ENCODE measurements around the gene ENHO. TPM values are rescaled to one million over a fixed set of nuclear protein-coding genes. Genes with fewer than 3 reads are reported as not detected.

ENHO gene
- total RNA-seq, 1 donor from 2014 or later: 0.59 TPM

- ATAC-seq (no peak), DNase-seq (no peak)
- Histone ChIP-seq H3K27me3 (ENCODE audit: low read depth) (no peaks in the 10 kb centered on the region), H3K9me3 (no peaks in the 10 kb centered on the region), H3K36me3 (no peaks in the 10 kb centered on the region), H3K27ac (no peak overlapping the region), H3K4me1 (peaks cover 4% of the 10 kb centered on the region), H3K4me3 (no peak overlapping the region)
- intact Hi-C loops (cut with DNase I): no loop called here
- TF ChIP-seq, protein P1, sequence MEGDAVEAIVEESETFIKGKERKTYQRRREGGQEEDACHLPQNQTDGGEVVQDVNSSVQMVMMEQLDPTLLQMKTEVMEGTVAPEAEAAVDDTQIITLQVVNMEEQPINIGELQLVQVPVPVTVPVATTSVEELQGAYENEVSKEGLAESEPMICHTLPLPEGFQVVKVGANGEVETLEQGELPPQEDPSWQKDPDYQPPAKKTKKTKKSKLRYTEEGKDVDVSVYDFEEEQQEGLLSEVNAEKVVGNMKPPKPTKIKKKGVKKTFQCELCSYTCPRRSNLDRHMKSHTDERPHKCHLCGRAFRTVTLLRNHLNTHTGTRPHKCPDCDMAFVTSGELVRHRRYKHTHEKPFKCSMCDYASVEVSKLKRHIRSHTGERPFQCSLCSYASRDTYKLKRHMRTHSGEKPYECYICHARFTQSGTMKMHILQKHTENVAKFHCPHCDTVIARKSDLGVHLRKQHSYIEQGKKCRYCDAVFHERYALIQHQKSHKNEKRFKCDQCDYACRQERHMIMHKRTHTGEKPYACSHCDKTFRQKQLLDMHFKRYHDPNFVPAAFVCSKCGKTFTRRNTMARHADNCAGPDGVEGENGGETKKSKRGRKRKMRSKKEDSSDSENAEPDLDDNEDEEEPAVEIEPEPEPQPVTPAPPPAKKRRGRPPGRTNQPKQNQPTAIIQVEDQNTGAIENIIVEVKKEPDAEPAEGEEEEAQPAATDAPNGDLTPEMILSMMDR (IDR thresholded peaks at IDR 0.05): no peak
These were observed 4.6 kb downstream of the ENHO start for GRCh38 chr9:34518110-34518616.

GRCh38 chr9:34517185-34517584 lies 5.6 kb downstream of the ENHO start:
- no peak for DNase-seq
- H3K36me3 ChIP-seq: no peaks in the 10 kb centered on the region
- H3K9me3 ChIP-seq: no peaks in the 10 kb centered on the region
- no peak for ATAC-seq
- H3K4me3 ChIP-seq: no peak overlapping the region
- TF ChIP-seq, protein P1 (IDR thresholded peaks at IDR 0.05): no peak
- intact Hi-C loops (cut with DNase I): no loop called here
- no peaks in the 10 kb centered on the region for H3K27me3 ChIP-seq (ENCODE audit: low read depth)
- no peak overlapping the region for H3K27ac ChIP-seq
- H3K4me1 ChIP-seq: no peaks in the 10 kb centered on the region

GRCh38 chr9:34515959-34516358 lies 6.8 kb downstream of the ENHO start:
- H3K36me3 ChIP-seq: no peaks in the 10 kb centered on the region
- H3K4me3 ChIP-seq: no peak overlapping the region
- no peak for DNase-seq
- H3K27me3 ChIP-seq (ENCODE audit: low read depth): no peaks in the 10 kb centered on the region
- H3K27ac ChIP-seq: no peak overlapping the region
- TF ChIP-seq, protein P1 (IDR thresholded peaks at IDR 0.05): no peak
- no peak for ATAC-seq
- intact Hi-C loops (cut with DNase I): no loop called here
- H3K4me1 ChIP-seq: no peaks in the 10 kb centered on the region
- no peaks in the 10 kb centered on the region for H3K9me3 ChIP-seq

DNA sequence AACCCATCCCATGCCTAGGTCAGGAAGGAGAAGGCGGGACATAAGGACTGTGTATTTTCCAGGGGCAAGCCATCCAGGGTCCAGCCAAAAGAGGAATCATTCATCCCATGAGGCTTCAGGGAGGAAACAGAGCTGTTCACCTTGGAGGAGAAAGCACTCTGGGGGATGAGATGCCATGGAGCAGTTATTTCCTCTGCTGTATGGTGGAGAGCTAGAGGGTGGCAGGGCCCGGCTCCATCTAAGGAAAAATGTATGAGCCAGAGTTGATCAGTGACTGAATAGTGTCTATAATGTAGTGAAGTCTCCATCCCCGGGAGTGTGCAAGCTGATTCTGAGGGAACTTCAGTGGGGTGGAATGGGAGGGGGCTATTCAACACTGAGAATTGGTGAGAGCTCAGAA lies 8.0 kb downstream of the ENHO start:
- no peak for DNase-seq
- Histone ChIP-seq H3K4me1 (no peaks in the 10 kb centered on the region), H3K27me3 (ENCODE audit: low read depth) (no peaks in the 10 kb centered on the region), H3K4me3 (no peak overlapping the region), H3K36me3 (no peaks in the 10 kb centered on the region), H3K27ac (no peak overlapping the region), H3K9me3 (no peaks in the 10 kb centered on the region)
- ATAC-seq: no peak
- intact Hi-C loops (cut with DNase I): no loop called here
- TF ChIP-seq, protein P1 (IDR thresholded peaks at IDR 0.05): no peak

DNA sequence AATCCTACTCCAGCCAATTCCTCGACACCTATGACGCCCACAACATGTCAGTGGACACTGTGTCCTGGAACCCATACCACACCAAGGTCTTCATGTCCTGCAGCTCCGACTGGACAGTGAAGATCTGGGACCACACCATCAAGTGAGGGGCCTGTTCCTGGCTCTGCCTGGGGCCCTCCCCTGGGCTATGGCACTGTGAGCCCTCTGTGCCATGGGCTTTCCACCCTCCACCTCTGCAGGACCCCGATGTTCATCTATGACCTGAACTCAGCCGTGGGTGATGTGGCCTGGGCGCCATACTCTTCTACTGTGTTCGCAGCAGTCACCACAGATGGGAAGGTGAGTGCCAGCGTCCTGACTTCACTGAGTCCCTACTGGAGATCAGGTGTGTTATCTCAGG lies 8.4 kb downstream of the ENHO start:
- Histone ChIP-seq H3K27me3 (ENCODE audit: low read depth) (no peaks in the 10 kb centered on the region), H3K36me3 (no peaks in the 10 kb centered on the region), H3K27ac (no peak overlapping the region), H3K4me1 (no peaks in the 10 kb centered on the region), H3K4me3 (no peak overlapping the region), H3K9me3 (no peaks in the 10 kb centered on the region)
- TF ChIP-seq, protein P1 (IDR thresholded peaks at IDR 0.05): no peak
- intact Hi-C loops (cut with DNase I): no loop called here
- no peak for DNase-seq
- ATAC-seq: no peak
